ENCODE data around the gene NRXN2. TPM values are rescaled to one million over a fixed set of nuclear protein-coding genes. Genes with fewer than 3 reads are reported as not detected.

Gene NRXN2
- polyA plus RNA-seq, 4 donors: 0.45 to 8.9 (median 2.7) TPM

DNA sequence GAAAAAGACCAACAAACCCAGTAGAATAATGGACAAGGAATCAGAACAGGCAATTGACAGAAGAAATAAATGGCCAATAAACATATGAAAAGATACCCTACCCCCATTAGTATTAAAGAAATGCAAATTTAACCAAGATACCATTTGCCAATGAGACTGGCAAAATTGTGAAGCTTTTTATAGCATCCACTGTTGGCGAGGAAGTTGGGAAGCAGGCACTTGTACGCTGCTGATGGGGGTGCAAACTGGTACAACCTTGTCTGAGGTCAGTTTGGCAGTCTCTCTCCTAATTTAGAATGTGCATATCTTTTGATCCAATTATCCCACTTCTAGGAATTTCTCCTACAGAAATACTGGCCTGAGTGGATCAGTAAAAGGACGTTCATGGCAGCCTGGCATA is 8.6 kb upstream of the NRXN2 start:
- WGBS, 3 donors: 75 to 91% (median 88%) methylated on average over 3 of the region's 3 CpGs
- Histone ChIP-seq H3K36me3 (ENCODE audit: control insufficient read depth in 3 of 3, insufficient read depth in 2 of 3, low read depth in 1 of 3, low read length in 3 of 3) (no peaks in the 10 kb centered on the region), H3K4me1 (ENCODE audit: control insufficient read depth in 3 of 3, insufficient read depth in 2 of 3, low read depth in 1 of 3, low read length in 2 of 3) (peaks cover 0 to 3% (median 0%) of the 10 kb centered on the region in 3 donors), H3K27me3 (ENCODE audit: control insufficient read depth in 3 of 3, insufficient read depth in 3 of 3, low read length in 3 of 3) (peaks cover 0 to 31% (median 0%) of the 10 kb centered on the region in 3 donors), H3K27ac (ENCODE audit: low read depth in 1 of 3, low read length in 2 of 3) (no peak overlapping the region), H3K9me3 (ENCODE audit: control insufficient read depth in 2 of 2, insufficient read depth in 1 of 2, low read depth in 1 of 2, low read length in 1 of 2) (no peaks in the 10 kb centered on the region), H3K4me3 (ENCODE audit: low read depth in 1 of 3, low read length in 3 of 3) (no peak overlapping the region)
- FAIRE-seq (no peak), DNase-seq (no peak)

DNA sequence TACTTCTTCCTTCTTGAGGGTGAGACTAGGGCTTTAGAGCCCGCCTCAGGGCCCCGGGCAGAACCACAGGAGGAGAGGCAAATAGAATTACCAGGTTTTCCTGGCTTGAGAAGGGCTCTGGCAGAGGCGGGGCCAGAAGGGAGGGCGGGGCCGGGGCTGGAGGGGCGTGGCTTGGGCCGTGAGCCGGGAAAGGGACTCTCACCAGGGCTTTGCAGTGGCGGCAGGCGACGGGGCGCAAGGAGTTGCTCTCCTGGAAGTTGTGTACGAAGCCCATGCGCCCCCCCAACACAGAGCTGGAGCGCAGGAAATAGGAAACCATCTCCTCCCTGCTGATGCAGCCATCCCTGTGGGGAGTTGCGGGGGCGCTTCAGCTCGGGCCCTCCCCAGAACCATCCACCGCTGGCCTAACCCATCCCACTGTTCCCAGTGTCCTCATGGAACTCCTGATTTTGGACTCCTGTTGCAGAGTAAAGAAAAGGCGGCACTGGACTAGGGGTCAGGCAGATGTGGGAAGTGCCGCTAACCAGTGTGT is 6.9 kb upstream of the NRXN2 start:
- 28 to 44% (median 34%) methylated on average over 20 to 21 of the region's 21 CpGs for WGBS, 3 donors
- Histone ChIP-seq H3K27me3 (ENCODE audit: control insufficient read depth in 3 of 3, insufficient read depth in 3 of 3, low read length in 3 of 3) (peaks cover 0 to 22% (median 0%) of the 10 kb centered on the region in 3 donors), H3K36me3 (ENCODE audit: control insufficient read depth in 3 of 3, insufficient read depth in 2 of 3, low read depth in 1 of 3, low read length in 3 of 3) (no peaks in the 10 kb centered on the region), H3K4me3 (ENCODE audit: low read depth in 1 of 3, low read length in 3 of 3) (no peak overlapping the region), H3K9me3 (ENCODE audit: control insufficient read depth in 2 of 2, insufficient read depth in 1 of 2, low read depth in 1 of 2, low read length in 1 of 2) (no peaks in the 10 kb centered on the region), H3K4me1 (ENCODE audit: control insufficient read depth in 3 of 3, insufficient read depth in 2 of 3, low read depth in 1 of 3, low read length in 2 of 3) (peaks cover 0 to 8% (median 0%) of the 10 kb centered on the region in 3 donors), H3K27ac (ENCODE audit: low read depth in 1 of 3, low read length in 2 of 3) (no peak overlapping the region)
- peak; percentile 25 to 69 for DNase-seq
- FAIRE-seq: no peak

DNA sequence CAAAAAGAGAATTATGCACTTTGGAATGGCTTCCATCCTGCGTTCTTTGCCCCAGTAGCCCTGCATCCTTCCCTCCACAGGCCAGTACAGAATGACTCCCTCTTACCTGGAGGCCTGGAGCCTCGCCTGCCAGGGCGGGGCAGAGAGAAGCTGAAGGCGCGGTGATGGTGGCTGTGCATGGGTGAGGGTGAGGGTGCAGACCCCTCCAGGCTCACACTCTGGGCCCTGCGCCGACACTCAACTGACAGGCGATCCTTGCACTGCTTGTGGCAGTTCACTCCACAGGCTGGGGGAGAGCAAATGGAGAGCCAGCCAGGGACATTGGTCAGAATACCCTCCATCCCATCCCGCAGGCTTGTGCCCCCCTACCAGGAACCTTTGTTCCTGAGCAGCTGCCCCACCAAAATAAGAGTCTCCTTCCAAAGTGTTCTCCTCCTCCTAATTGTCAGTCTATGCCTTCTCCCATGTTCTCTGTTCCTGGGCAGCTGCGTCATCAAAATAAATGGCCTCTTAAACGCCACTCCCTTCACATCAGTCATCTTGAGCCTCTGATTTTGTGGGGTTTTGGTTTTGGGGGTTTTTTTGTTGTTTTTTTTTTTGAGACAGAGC is 5.9 kb upstream of the NRXN2 start:
- Histone ChIP-seq H3K27me3 (ENCODE audit: control insufficient read depth in 3 of 3, insufficient read depth in 3 of 3, low read length in 3 of 3) (peaks cover 0 to 19% (median 0%) of the 10 kb centered on the region in 3 donors), H3K36me3 (ENCODE audit: control insufficient read depth in 3 of 3, insufficient read depth in 2 of 3, low read depth in 1 of 3, low read length in 3 of 3) (no peaks in the 10 kb centered on the region), H3K9me3 (ENCODE audit: control insufficient read depth in 2 of 2, insufficient read depth in 1 of 2, low read depth in 1 of 2, low read length in 1 of 2) (no peaks in the 10 kb centered on the region), H3K4me1 (ENCODE audit: control insufficient read depth in 3 of 3, insufficient read depth in 2 of 3, low read depth in 1 of 3, low read length in 2 of 3) (peaks cover 0 to 10% (median 0%) of the 10 kb centered on the region in 3 donors), H3K27ac (ENCODE audit: low read depth in 1 of 3, low read length in 2 of 3) (no peak overlapping the region), H3K4me3 (ENCODE audit: low read depth in 1 of 3, low read length in 3 of 3) (no peak overlapping the region)
- no peak for DNase-seq
- 75 to 88% (median 76%) methylated on average over 11 of the region's 11 CpGs for WGBS, 3 donors
- no peak for FAIRE-seq

DNA sequence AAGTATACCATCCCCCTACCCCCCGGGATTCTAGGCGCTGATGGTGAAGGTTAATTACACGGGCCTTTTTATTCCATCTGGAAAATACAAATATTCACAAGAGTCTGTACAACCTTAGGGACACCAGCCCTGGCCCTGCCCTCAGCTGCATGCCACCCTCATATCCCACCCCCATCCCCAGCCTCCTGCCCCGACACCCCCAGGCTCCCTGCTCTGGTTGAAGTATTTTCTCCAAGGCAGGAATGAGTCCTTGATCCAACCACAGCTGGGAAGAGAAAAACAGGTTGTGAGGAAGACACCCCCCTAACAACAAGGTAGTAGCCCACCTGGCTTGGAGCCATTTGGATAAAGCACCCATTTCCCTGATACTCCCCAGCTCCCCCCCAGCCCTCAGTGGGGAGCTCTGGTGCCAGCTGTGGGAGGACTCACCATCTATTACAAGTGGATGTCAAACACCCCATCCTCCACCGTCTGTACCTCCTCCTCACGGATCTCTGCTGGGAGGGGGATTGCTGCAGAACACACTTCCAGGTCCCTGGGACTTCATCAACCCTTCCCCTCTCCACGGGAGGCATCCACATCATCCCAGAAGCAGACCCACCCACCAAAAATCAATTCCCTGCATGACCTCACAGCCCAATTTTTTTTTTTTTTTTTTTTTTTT is 4.0 kb upstream of the NRXN2 start:
- Histone ChIP-seq H3K4me3 (ENCODE audit: low read depth in 1 of 3, low read length in 3 of 3) (no peak overlapping the region), H3K27ac (ENCODE audit: low read depth in 1 of 3, low read length in 2 of 3) (no peak overlapping the region), H3K27me3 (ENCODE audit: control insufficient read depth in 3 of 3, insufficient read depth in 3 of 3, low read length in 3 of 3) (peaks cover 0 to 26% (median 1%) of the 10 kb centered on the region in 3 donors), H3K36me3 (ENCODE audit: control insufficient read depth in 3 of 3, insufficient read depth in 2 of 3, low read depth in 1 of 3, low read length in 3 of 3) (no peaks in the 10 kb centered on the region), H3K9me3 (ENCODE audit: control insufficient read depth in 2 of 2, insufficient read depth in 1 of 2, low read depth in 1 of 2, low read length in 1 of 2) (no peaks in the 10 kb centered on the region), H3K4me1 (ENCODE audit: control insufficient read depth in 3 of 3, insufficient read depth in 2 of 3, low read depth in 1 of 3, low read length in 2 of 3) (peaks cover 0 to 16% (median 0%) of the 10 kb centered on the region in 3 donors)
- FAIRE-seq (no peak), DNase-seq (no peak)
- 44 to 74% (median 60%) methylated on average over 7 of the region's 7 CpGs for WGBS, 3 donors

DNA sequence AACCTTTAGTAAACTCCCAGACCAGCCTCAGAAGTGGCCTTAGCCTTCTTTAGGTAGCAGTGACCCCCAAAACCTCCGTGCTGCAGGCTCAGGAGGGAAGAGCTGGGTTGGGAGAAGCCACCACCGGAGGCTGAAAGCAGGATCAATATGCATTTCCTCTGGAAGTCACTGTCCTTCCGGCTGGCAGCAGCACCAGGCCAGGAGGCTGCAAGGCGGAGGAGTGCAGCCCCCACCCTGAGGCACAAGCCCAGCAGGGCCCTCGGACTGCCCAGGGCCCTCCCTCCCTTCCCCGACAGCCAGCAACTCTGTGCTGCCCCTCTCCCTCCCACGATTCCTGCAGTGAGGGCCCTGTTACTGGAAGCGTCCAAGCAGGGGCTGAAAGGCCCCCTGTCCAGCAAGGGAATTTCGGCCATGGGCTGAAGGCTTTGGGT is 3.2 kb upstream of the NRXN2 start:
- no peak for FAIRE-seq

DNA sequence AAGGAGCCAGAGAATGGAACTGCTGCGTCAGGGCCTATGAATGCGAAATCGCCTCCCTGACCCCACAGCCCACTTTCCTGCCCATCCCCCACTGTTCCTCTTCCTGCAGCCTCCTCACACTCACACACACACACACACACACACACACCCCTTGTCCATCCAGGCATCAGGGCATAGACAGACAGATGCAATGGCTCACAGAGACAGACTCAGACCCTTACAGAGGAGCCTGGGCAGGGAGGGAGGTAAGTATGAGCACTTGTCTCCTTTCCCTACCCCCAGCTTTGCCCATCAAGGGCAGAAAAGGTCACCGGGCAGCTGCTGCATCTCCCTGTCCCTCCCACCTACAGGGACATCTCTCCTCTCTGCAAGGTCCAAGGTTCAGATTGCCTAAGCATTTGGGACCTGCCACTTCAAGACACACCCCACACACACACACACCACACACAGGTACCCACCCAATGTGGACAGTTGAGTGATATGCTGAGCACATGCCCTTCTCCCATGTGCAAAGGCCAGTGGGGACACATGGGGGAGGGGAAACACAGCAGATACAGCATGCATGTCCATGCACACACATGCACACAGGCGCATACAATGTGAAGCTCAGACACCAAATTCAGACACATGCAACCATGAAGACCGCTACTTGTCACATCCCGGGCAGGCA is 2.0 kb upstream of the NRXN2 start:
- 53 to 70% (median 54%) methylated on average over 7 of the region's 7 CpGs for WGBS, 3 donors
- H3K27me3 ChIP-seq (ENCODE audit: control insufficient read depth in 3 of 3, insufficient read depth in 3 of 3, low read length in 3 of 3): peaks cover 3 to 37% (median 5%) of the 10 kb centered on the region in 3 donors
- H3K4me3 ChIP-seq (ENCODE audit: low read depth in 1 of 3, low read length in 3 of 3): no peak overlapping the region
- H3K4me1 ChIP-seq (ENCODE audit: control insufficient read depth in 3 of 3, insufficient read depth in 2 of 3, low read depth in 1 of 3, low read length in 2 of 3): peaks cover 0 to 15% (median 0%) of the 10 kb centered on the region in 3 donors
- no peak overlapping the region for H3K27ac ChIP-seq (ENCODE audit: low read depth in 1 of 3, low read length in 2 of 3)
- FAIRE-seq: no peak
- DNase-seq: peak; percentile 12 to 83
- no peaks in the 10 kb centered on the region for H3K9me3 ChIP-seq (ENCODE audit: control insufficient read depth in 2 of 2, insufficient read depth in 1 of 2, low read depth in 1 of 2, low read length in 1 of 2)
- no peaks in the 10 kb centered on the region for H3K36me3 ChIP-seq (ENCODE audit: control insufficient read depth in 3 of 3, insufficient read depth in 2 of 3, low read depth in 1 of 3, low read length in 3 of 3)

More for the DNA sequence above, 3.2 kb upstream of the NRXN2 start:
- 43 to 59% (median 54%) methylated on average over 7 to 9 of the region's 9 CpGs for whole genome bisulfite sequencing, 3 donors
- H3K9me3 ChIP-seq (ENCODE audit: control insufficient read depth in 2 of 2, insufficient read depth in 1 of 2, low read depth in 1 of 2, low read length in 1 of 2): no peaks in the 10 kb centered on the region
- H3K27me3 ChIP-seq (ENCODE audit: control insufficient read depth in 3 of 3, insufficient read depth in 3 of 3, low read length in 3 of 3): peaks cover 1 to 34% (median 5%) of the 10 kb centered on the region in 3 donors
- DNase-seq: no peak
- H3K4me3 ChIP-seq (ENCODE audit: low read depth in 1 of 3, low read length in 3 of 3): no peak overlapping the region
- peaks cover 0 to 16% (median 0%) of the 10 kb centered on the region in 3 donors for H3K4me1 ChIP-seq (ENCODE audit: control insufficient read depth in 3 of 3, insufficient read depth in 2 of 3, low read depth in 1 of 3, low read length in 2 of 3)
- no peak overlapping the region for H3K27ac ChIP-seq (ENCODE audit: low read depth in 1 of 3, low read length in 2 of 3)
- no peaks in the 10 kb centered on the region for H3K36me3 ChIP-seq (ENCODE audit: control insufficient read depth in 3 of 3, insufficient read depth in 2 of 3, low read depth in 1 of 3, low read length in 3 of 3)

DNA sequence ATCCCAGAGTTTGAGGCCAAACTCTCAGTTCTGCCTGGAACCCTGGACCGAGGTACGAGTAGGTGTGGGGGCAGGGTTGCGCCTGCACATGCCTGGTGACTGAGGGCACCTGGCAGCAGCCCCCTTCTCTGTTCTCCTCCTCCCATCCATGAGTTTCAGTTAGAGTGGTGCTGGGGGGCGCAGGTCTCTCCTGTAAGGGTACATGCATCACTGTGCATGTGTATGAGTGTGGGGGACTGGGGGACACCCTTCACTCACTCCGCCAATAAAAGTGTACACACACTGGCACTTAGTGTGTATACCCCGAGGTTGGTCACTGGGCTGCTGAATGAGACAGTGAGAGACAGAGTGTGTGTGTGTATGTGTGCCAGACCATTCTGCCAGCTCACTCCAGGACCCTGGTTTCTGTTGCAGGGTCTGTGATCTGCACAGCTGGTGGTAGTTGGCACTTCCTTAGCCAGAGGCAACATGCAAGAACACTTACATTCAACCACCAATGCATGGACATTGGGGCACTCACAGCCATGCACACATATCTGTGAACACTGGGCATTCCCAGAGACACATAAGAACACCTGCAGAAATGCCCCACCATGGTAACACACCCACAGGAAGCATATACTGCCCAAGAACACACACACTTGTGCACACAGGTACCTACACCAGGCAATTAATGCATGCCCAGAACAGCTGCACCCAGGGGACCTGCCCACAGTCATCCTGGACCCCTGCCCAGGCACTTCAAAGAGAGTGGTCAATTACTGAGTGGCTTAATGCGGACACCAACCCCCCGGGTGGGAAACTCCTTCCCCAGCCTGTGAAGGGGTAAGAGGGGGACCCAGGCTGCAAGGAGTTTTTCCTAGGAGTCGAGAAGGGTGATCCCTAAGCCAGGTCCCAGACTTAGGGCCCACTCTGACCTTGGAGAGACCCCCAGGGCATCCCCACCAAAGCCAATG is 1.2 kb upstream of the NRXN2 start:
- H3K4me1 ChIP-seq (ENCODE audit: control insufficient read depth in 3 of 3, insufficient read depth in 2 of 3, low read depth in 1 of 3, low read length in 2 of 3): peaks cover 0 to 13% (median 0%) of the 10 kb centered on the region in 3 donors
- H3K9me3 ChIP-seq (ENCODE audit: control insufficient read depth in 2 of 2, insufficient read depth in 1 of 2, low read depth in 1 of 2, low read length in 1 of 2): no peaks in the 10 kb centered on the region
- peaks cover 3 to 43% (median 5%) of the 10 kb centered on the region in 3 donors for H3K27me3 ChIP-seq (ENCODE audit: control insufficient read depth in 3 of 3, insufficient read depth in 3 of 3, low read length in 3 of 3)
- H3K36me3 ChIP-seq (ENCODE audit: control insufficient read depth in 3 of 3, insufficient read depth in 2 of 3, low read depth in 1 of 3, low read length in 3 of 3): no peaks in the 10 kb centered on the region
- FAIRE-seq (no peak), DNase-seq (no peak)
- WGBS, 3 donors: 53 to 61% (median 53%) methylated on average over 8 to 9 of the region's 9 CpGs
- H3K4me3 ChIP-seq (ENCODE audit: low read depth in 1 of 3, low read length in 3 of 3): no peak overlapping the region
- H3K27ac ChIP-seq (ENCODE audit: low read depth in 1 of 3, low read length in 2 of 3): no peak overlapping the region
